ENCODE measurements around the gene GET4. TPM values are rescaled to one million over a fixed set of nuclear protein-coding genes. Genes with fewer than 3 reads are reported as not detected.

GET4 gene
- total and polyA plus RNA-seq, 2 of the 8 experiments (the other 6 are each of a cell fraction or from before 2014, with no cell fraction given), result 56.7 to 74.1 TPM

DNA sequence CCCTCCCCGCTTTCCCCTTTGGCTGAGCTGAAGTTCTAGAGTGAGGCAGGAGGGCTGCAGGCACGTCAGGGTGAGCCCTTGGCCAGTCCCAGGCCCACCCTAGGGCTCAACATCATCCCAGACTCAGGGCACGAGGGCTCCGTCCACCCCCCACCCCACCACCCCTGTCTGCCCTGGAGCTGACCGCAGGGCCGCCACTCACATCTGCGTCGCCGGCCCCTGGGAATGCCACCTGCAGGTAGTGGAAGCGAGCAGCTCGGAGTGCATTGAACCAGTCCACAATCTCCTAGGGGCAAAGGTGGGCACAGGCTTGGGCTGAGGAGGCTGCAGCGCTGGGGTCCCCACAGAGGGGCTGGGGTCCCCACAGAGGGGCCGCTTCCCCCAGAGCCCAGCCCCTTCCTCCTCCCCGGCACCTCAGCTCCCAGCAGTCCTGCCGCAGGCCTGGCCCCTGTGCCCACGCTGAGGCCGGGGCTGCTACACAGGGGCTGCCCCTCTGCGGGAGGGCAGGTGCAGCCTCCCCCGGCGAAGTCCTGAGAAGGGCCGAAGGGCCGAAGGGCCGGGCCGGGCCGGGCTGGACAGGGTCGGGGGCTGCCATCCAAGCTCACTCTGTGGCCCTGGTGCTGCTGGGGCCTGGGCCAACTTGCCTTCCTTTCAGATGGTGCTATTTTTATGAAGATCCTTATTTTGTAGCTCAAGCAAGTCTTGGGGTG is 24.1 kb downstream of the GET4 start (continued):
- TF ChIP-seq GTF2F1 (IDR thresholded peaks at IDR 0.05; ENCODE audit: borderline replicate concordance, low read depth, low read length), result no peak
- no peak for TF ChIP-seq RXRA (IDR thresholded peaks at IDR 0.05; ENCODE audit: insufficient read depth, low read depth, low read length)
- no peak for TF ChIP-seq RNF2 (IDR thresholded peaks at IDR 0.05; ENCODE audit: borderline replicate concordance, low read depth, low read length, missing control alignments, poor library complexity, severe bottlenecking)
- TF ChIP-seq SP4 (IDR thresholded peaks at IDR 0.05; ENCODE audit: low read length), result no peak
- no peak for TF ChIP-seq EZH2 (IDR thresholded peaks at IDR 0.05; ENCODE audit: low read depth, low read length, severe bottlenecking)
- TF ChIP-seq RAD21 (IDR thresholded peaks at IDR 0.05 in 1 of 2, conservative IDR thresholded peaks at IDR 0.05 in 1 of 2; ENCODE audit: low read depth in 2 of 2, low read length in 2 of 2), result no peak
- no peak for TF ChIP-seq BACH1 (IDR thresholded peaks at IDR 0.05; ENCODE audit: low read length)

Data from H1 (cell line).